Astrocyte of the spinal cord (primary cell): Measurements from ENCODE around the gene THEMIS.

Source experiments
- DNase-seq: peaks from one replicate; pipeline ENCODE4 v3.0.0; 2011; ENCODE audit warnings: low read depth, low spot score
- H3K4me3 ChIP-seq: 2 replicates; pipeline ENCODE4 v1.5.1; 2011; ENCODE audit warnings: low read depth, mild to moderate bottlenecking, low read length, moderate library complexity
- CTCF ChIP-seq: IDR thresholded peaks from 2 replicates; pipeline ENCODE4 v1.5.1; 2012; ENCODE audit warnings: low read depth, mild to moderate bottlenecking, low read length, inconsistent platforms
- in situ Hi-C: cut with HindIII; loops from 2 replicates; pipeline ENCODE4 v1.10.0; 2017; ENCODE audit warnings: low sequenced_read_pairs

THEMIS gene

GRCh38 chr6:127918506-127919427 is 17.9 kb upstream of the THEMIS start:
- DNase-seq, result no peak
- in situ Hi-C loops, result no loop called here
- H3K4me3 ChIP-seq, result no peak overlapping the region
- TF ChIP-seq CTCF, result no peak

GRCh38 chr6:127917766-127918165 is 16.9 kb upstream of the THEMIS start:
- TF ChIP-seq CTCF, result no peak
- in situ Hi-C loops, result no loop called here
- H3K4me3 ChIP-seq, result no peak overlapping the region
- no peak for DNase-seq

GRCh38 chr6:127914240-127914639 is 13.4 kb upstream of the THEMIS start:
- in situ Hi-C loops, result no loop called here

GRCh38 chr6:127912914-127913313 is 12.1 kb upstream of the THEMIS start:
- no peak for DNase-seq
- TF ChIP-seq CTCF, result no peak
- no peak overlapping the region for H3K4me3 ChIP-seq
- in situ Hi-C loops, result no loop called here

More at GRCh38 chr6:127914240-127914639, 13.4 kb upstream of the THEMIS start:
- H3K4me3 ChIP-seq, result no peak overlapping the region
- no peak for DNase-seq
- no peak for TF ChIP-seq CTCF

- no peak for TF ChIP-seq CTCF
- in situ Hi-C loops, result no loop called here
- DNase-seq, result no peak
- no peak overlapping the region for H3K4me3 ChIP-seq
Measured at GRCh38 chr6:127907960-127908640, 7.2 kb upstream of the THEMIS start.

- no peak for TF ChIP-seq CTCF
- in situ Hi-C loops, result no loop called here
- no peak for DNase-seq
- no peak overlapping the region for H3K4me3 ChIP-seq
Measured at GRCh38 chr6:127904160-127904559, 3.3 kb upstream of the THEMIS start.
